CD14-positive monocyte (primary cell): ENCODE measurements around the gene LRRC8E. TPM values are rescaled to one million over a fixed set of nuclear protein-coding genes. Genes with fewer than 3 reads are reported as not detected.
A peak's percentile ranks its signal among the peaks of the same experiment; 100 is the strongest.

Source experiments
- DNase-seq, 3 donors: peaks; one replicate each; pipeline ENCODE4 v3.0.0-alpha.2; 2011 to 2022
- H2AFZ ChIP-seq: 2 replicates; pipeline ENCODE4 v1.6.0; 2012; ENCODE audit warnings: mild to moderate bottlenecking, low read depth, low read length, inconsistent platforms; ENCODE audit not compliant: insufficient read depth, poor library complexity, severe bottlenecking
- H3K27ac ChIP-seq, 2 donors: 1 replicate in 1 of 2; 2 replicates in 1 of 2; pipeline ENCODE4 v1.5.1; 2012 to 2013; ENCODE audit warnings: low read length in 2 of 2, control low read depth in 1 of 2, inconsistent platforms in 1 of 2, low read depth in 1 of 2, mild to moderate bottlenecking in 1 of 2
- H3K27me3 ChIP-seq, 2 donors: one replicate each; pipeline versions ENCODE4 v1.6.0 to v1.6.1; 2011 to 2013; ENCODE audit warnings: low read length in 2 of 2; ENCODE audit not compliant: control insufficient read depth in 2 of 2, insufficient read depth in 2 of 2
- H3K36me3 ChIP-seq, 2 donors: replicated peaks in 1 of 2; 1 replicate in 1 of 2; 2 replicates in 1 of 2; pipeline versions ENCODE4 v1.5.1 to v1.6.1; 2012 to 2013; ENCODE audit warnings: low read length in 2 of 2, control low read depth in 1 of 2, inconsistent platforms in 1 of 2, mild to moderate bottlenecking in 1 of 2; ENCODE audit not compliant: insufficient read depth in 2 of 2, control insufficient read depth in 1 of 2
- H3K4me1 ChIP-seq, 2 donors: 1 replicate in 1 of 2; 2 replicates in 1 of 2; pipeline versions ENCODE4 v1.5.1 to v1.6.1; 2012 to 2013; ENCODE audit warnings: low read length in 2 of 2, control low read depth in 1 of 2, inconsistent platforms in 1 of 2, mild to moderate bottlenecking in 1 of 2, moderate library complexity in 1 of 2; ENCODE audit not compliant: insufficient read depth in 2 of 2, control insufficient read depth in 1 of 2
- H3K4me2 ChIP-seq: replicated peaks from 2 replicates; pipeline ENCODE3; 2012; ENCODE audit warnings: low read length, moderate library complexity, mild to moderate bottlenecking; ENCODE audit not compliant: poor library complexity, severe bottlenecking; ENCODE audit errors: extremely low read depth
- H3K4me3 ChIP-seq, 3 experiments: fragments of 200-600 bp in 1 of 3; sonication (generic) in 1 of 3; replicated peaks in 1 of 3; 1 replicate in 2 of 3; 2 replicates in 1 of 3; pipeline ENCODE4 v1.5.1; 2011 to 2013; ENCODE audit warnings: low read length in 3 of 3, mild to moderate bottlenecking in 3 of 3, control low read depth in 2 of 3, low read depth in 2 of 3, inconsistent platforms in 1 of 3, moderate library complexity in 1 of 3
- H3K79me2 ChIP-seq: 2 replicates; pipeline ENCODE4 v1.6.0; 2012; ENCODE audit warnings: mild to moderate bottlenecking, control low read depth, inconsistent platforms, low read length, moderate library complexity; ENCODE audit not compliant: insufficient read depth
- H3K9ac ChIP-seq: 2 replicates; pipeline ENCODE4 v1.6.0; 2017; ENCODE audit warnings: low read length, mild to moderate bottlenecking; ENCODE audit not compliant: insufficient read depth, poor library complexity, severe bottlenecking
- H3K9me3 ChIP-seq, 2 donors: replicated peaks in 1 of 2; 1 replicate in 1 of 2; 2 replicates in 1 of 2; pipeline versions ENCODE4 v1.5.1 to v1.6.1; 2012 to 2013; ENCODE audit warnings: low read length in 2 of 2, control low read depth in 1 of 2; ENCODE audit not compliant: control insufficient read depth in 1 of 2, insufficient read depth in 1 of 2
- H4K20me1 ChIP-seq: 2 replicates; pipeline ENCODE4 v1.6.0; 2012; ENCODE audit warnings: mild to moderate bottlenecking, low read length, control low read depth, moderate library complexity; ENCODE audit not compliant: insufficient read depth
- H3K27ac Mint-ChIP-seq, 7 donors: one replicate each; pipeline ENCODE4 v1.8.0; 2020; ENCODE audit warnings: mild to moderate bottlenecking in 7 of 7, mixed read lengths in 7 of 7, moderate library complexity in 6 of 7, inconsistent platforms in 2 of 7
- H3K27me3 Mint-ChIP-seq, 3 donors: one replicate each; pipeline ENCODE4 v1.8.0; 2021 to 2022; ENCODE audit warnings: low read depth in 3 of 3, mild to moderate bottlenecking in 3 of 3, mixed read lengths in 3 of 3, moderate library complexity in 3 of 3, inconsistent platforms in 1 of 3
- H3K36me3 Mint-ChIP-seq, 2 donors: one replicate each; pipeline ENCODE4 v1.8.0; 2020; ENCODE audit warnings: mixed read lengths in 2 of 2, inconsistent platforms in 1 of 2, mild to moderate bottlenecking in 1 of 2
- H3K4me1 Mint-ChIP-seq: one replicate; pipeline ENCODE4 v1.8.0; 2020; ENCODE audit warnings: mild to moderate bottlenecking, mixed read lengths
- H3K4me3 Mint-ChIP-seq, 2 donors: one replicate each; pipeline ENCODE4 v1.8.0; 2020; ENCODE audit warnings: mild to moderate bottlenecking in 2 of 2, mixed read lengths in 2 of 2, moderate library complexity in 1 of 2
- H3K9me3 Mint-ChIP-seq, 7 donors: one replicate each; pipeline ENCODE4 v1.8.0; 2020 to 2022; ENCODE audit warnings: mixed read lengths in 7 of 7, mild to moderate bottlenecking in 6 of 7, moderate library complexity in 6 of 7, inconsistent platforms in 2 of 7
- CTCF ChIP-seq: fragments of 200-600 bp; IDR thresholded peaks from one replicate; pipeline ENCODE4 v1.8.0; 2022; ENCODE audit warnings: antibody characterized with exemption, mild to moderate bottlenecking
- WGBS: methylation state at CpG from one replicate; pipeline ENCODE4 v1.1.5; 2013; ENCODE audit warnings: missing lambda C conversion rate; ENCODE audit not compliant: insufficient coverage; 5-methylcytosine and 5-hydroxymethylcytosine counted together
- intact Hi-C, 2 donors: fragments of 100-400 bp; cut with micrococcal nuclease; formaldehyde crosslinking; loops; one replicate each; pipeline versions ENCODE4 v1.15.0 to v1.15.1; 2023
- polyA plus RNA-seq, 3 donors: library from polyadenylated mRNA; depleted of rRNA in 1 of 3; unstranded in 2 of 3; stranded (reverse) in 1 of 3; fragments of 300-500 nt in 2 of 3; fragments of >200 nt in 1 of 3; fragmentation: Illumina TruSeq in 2 of 3; gene quantifications; 1 replicate in 2 of 3; 2 replicates in 1 of 3; pipeline ENCODE4 v1.2.3, GENCODE V29; 2012 to 2021

Gene LRRC8E
- polyA plus RNA-seq, 3 donors = not detected

GRCh38 chr19:7912144-7912696 lies 23.9 kb downstream of the LRRC8E start:
- peaks cover 13 to 19% of the 10 kb centered on the region in 2 donors for H3K4me1 ChIP-seq
- peaks cover 14% of the 10 kb centered on the region for H3K4me1 Mint-ChIP-seq
- peaks cover 13 to 26% of the 10 kb centered on the region in 2 donors for H3K27me3 ChIP-seq
- no peak for TF ChIP-seq CTCF
- peak overlapping the region in 1 of 7 donors; percentile 68 for H3K27ac Mint-ChIP-seq
- H3K9me3 ChIP-seq = peaks cover 0 to 11% of the 10 kb centered on the region in 2 donors
- no peak for DNase-seq
- no peak overlapping the region for H2AFZ ChIP-seq
- peaks cover 25 to 36% (median 30%) of the 10 kb centered on the region in 3 donors for H3K27me3 Mint-ChIP-seq
- H3K79me2 ChIP-seq = peaks cover 7% of the 10 kb centered on the region
- H3K36me3 Mint-ChIP-seq = peaks cover 28 to 43% of the 10 kb centered on the region in 2 donors
- peaks cover 0 to 13% (median 5%) of the 10 kb centered on the region in 7 donors for H3K9me3 Mint-ChIP-seq
- no peak overlapping the region for H3K4me3 ChIP-seq
- H3K4me2 ChIP-seq = no peak overlapping the region
- H3K36me3 ChIP-seq = peaks cover 36 to 45% of the 10 kb centered on the region in 2 donors
- intact Hi-C loops = no loop called here
- 97% methylated on average over 24 of the region's 31 CpGs for WGBS
- H3K9ac ChIP-seq = no peak overlapping the region
- H3K4me3 Mint-ChIP-seq = no peak overlapping the region
- peaks cover 64% of the 10 kb centered on the region for H4K20me1 ChIP-seq
- no peak overlapping the region for H3K27ac ChIP-seq

DNA sequence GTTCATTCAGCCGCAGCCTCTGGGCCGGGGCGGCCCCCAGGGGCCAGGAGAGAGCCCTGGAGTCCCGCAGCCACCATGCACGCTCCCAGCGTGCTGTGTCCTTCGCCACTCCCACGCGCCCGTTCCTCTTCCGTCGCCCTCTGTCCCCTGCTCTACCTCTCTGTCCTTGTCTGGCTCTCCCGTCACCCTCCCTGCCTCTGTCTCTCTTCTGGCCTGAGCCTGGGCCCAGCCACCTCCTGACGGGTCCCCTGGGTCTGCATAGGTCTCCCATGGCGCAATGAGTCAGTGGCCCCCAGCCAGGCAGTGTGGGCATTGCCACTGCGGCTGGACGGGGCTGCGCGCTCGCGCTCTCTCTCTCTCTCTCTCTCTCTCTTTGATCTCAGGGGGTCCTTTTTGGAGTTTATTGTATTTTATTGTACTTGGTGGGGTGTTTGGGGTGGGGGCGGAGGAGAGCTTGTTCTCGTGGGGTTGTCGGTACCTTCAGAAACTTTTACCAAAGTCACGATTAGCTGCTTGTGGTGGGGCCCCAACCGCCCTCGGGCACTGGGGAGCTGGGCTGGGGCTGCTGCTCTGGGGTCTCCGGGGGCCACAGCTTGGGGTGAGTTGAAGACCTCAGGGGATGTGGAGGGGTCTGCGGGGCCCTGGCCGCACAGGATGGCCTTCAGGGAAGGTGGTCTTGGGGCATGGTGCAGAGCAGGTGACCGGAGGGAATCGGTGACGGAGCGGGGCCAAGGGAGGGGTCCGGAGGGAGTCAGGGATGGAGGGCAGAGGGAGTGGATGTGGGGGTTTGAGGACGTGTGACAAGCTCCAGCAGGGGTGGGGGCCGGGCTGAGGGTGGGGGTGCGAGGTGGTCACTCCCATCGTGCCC lies 24.6 kb downstream of the LRRC8E start:
- 96% methylated on average over 16 of the region's 39 CpGs for WGBS
- H3K79me2 ChIP-seq = no peaks in the 10 kb centered on the region
- peaks cover 29 to 43% (median 34%) of the 10 kb centered on the region in 3 donors for H3K27me3 Mint-ChIP-seq
- no peak overlapping the region for H3K4me3 Mint-ChIP-seq
- no peak overlapping the region for H2AFZ ChIP-seq
- H3K4me2 ChIP-seq = no peak overlapping the region
- TF ChIP-seq CTCF = no peak
- DNase-seq = no peak
- intact Hi-C loops = no loop called here
- H3K9me3 Mint-ChIP-seq = peaks cover 0 to 15% (median 7%) of the 10 kb centered on the region in 7 donors
- H3K4me1 ChIP-seq = peaks cover 15 to 26% of the 10 kb centered on the region in 2 donors
- peaks cover 0 to 11% of the 10 kb centered on the region in 2 donors for H3K9me3 ChIP-seq
- H3K4me1 Mint-ChIP-seq = peaks cover 19% of the 10 kb centered on the region
- H4K20me1 ChIP-seq = peaks cover 57% of the 10 kb centered on the region
- peaks cover 24 to 39% of the 10 kb centered on the region in 2 donors for H3K36me3 Mint-ChIP-seq
- H3K27ac ChIP-seq = no peak overlapping the region
- peaks cover 36 to 43% of the 10 kb centered on the region in 2 donors for H3K36me3 ChIP-seq
- H3K9ac ChIP-seq = no peak overlapping the region
- peak overlapping the region in 2 of 7 donors; percentile 3 to 37 for H3K27ac Mint-ChIP-seq
- no peak overlapping the region for H3K4me3 ChIP-seq
- H3K27me3 ChIP-seq = peaks cover 17 to 30% of the 10 kb centered on the region in 2 donors
